Measurements from ENCODE around the gene SCRT2. TPM values are rescaled to one million over a fixed set of nuclear protein-coding genes. Genes with fewer than 3 reads are reported as not detected.

The SCRT2 gene
- total and polyA plus RNA-seq, 4 donors: not detected

- DNase-seq (peak; percentile 20 to 39 (median 28)), ATAC-seq (ENCODE audit: insufficient read depth, low FRiP score) (no peak)
- 12 to 38% methylated on average over 20 of the region's 20 CpGs for WGBS, 2 donors
- no peak overlapping the region for H3K9ac ChIP-seq (ENCODE audit: insufficient read depth in 1 of 2, low read length in 2 of 2)
- no peak overlapping the region for H3K4me3 ChIP-seq
- no peak overlapping the region for H3K27ac ChIP-seq (ENCODE audit: low read depth in 1 of 2, low read length in 1 of 2)
- peaks cover 6 to 15% (median 7%) of the 10 kb centered on the region in 3 donors for H3K27me3 ChIP-seq (ENCODE audit: control insufficient read depth in 3 of 3, insufficient read depth in 3 of 3, low read length in 2 of 3)
- no peak for TF ChIP-seq CTCF (IDR thresholded peaks at IDR 0.05; ENCODE audit: control extremely low read depth, extremely low read depth)
- H3K36me3 ChIP-seq (ENCODE audit: control insufficient read depth in 4 of 4, insufficient read depth in 4 of 4, low read length in 4 of 4): no peaks in the 10 kb centered on the region
- no peaks in the 10 kb centered on the region for H3K4me1 ChIP-seq (ENCODE audit: control insufficient read depth in 5 of 5, insufficient read depth in 5 of 5, low read length in 5 of 5)
- H3K9me3 ChIP-seq (ENCODE audit: control insufficient read depth in 4 of 4, insufficient read depth in 3 of 4, low read length in 3 of 4): peaks cover 0 to 22% (median 3%) of the 10 kb centered on the region in 4 donors
These were observed 33.8 kb upstream of the SCRT2 start for GRCh38 chr20:709423-709822.

- H3K27ac ChIP-seq (ENCODE audit: low read depth in 1 of 2, low read length in 1 of 2): no peak overlapping the region
- no peaks in the 10 kb centered on the region for H3K4me1 ChIP-seq (ENCODE audit: control insufficient read depth in 5 of 5, insufficient read depth in 5 of 5, low read length in 5 of 5)
- H3K4me3 ChIP-seq: no peak overlapping the region
- H3K36me3 ChIP-seq (ENCODE audit: control insufficient read depth in 4 of 4, insufficient read depth in 4 of 4, low read length in 4 of 4): no peaks in the 10 kb centered on the region
- H3K9me3 ChIP-seq (ENCODE audit: control insufficient read depth in 4 of 4, insufficient read depth in 3 of 4, low read length in 3 of 4): peaks cover 0 to 24% (median 3%) of the 10 kb centered on the region in 4 donors
- whole genome bisulfite sequencing, 2 donors: 78 to 79% methylated on average over 2 of the region's 2 CpGs
- no peak overlapping the region for H3K9ac ChIP-seq (ENCODE audit: insufficient read depth in 1 of 2, low read length in 2 of 2)
- ATAC-seq (ENCODE audit: insufficient read depth, low FRiP score): no peak
- no peak for TF ChIP-seq CTCF (IDR thresholded peaks at IDR 0.05; ENCODE audit: control extremely low read depth, extremely low read depth)
- peaks cover 6 to 15% (median 7%) of the 10 kb centered on the region in 3 donors for H3K27me3 ChIP-seq (ENCODE audit: control insufficient read depth in 3 of 3, insufficient read depth in 3 of 3, low read length in 2 of 3)
- DNase-seq: no peak
These were observed 33.4 kb upstream of the SCRT2 start for GRCh38 chr20:708956-709355.

GRCh38 chr20:707451-708110 lies 32.0 kb upstream of the SCRT2 start:
- peaks cover 0 to 22% (median 0%) of the 10 kb centered on the region in 4 donors for H3K9me3 ChIP-seq (ENCODE audit: control insufficient read depth in 4 of 4, insufficient read depth in 3 of 4, low read length in 3 of 4)
- no peak overlapping the region for H3K27ac ChIP-seq (ENCODE audit: low read depth in 1 of 2, low read length in 1 of 2)
- peaks cover 6 to 15% (median 7%) of the 10 kb centered on the region in 3 donors for H3K27me3 ChIP-seq (ENCODE audit: control insufficient read depth in 3 of 3, insufficient read depth in 3 of 3, low read length in 2 of 3)
- no peak for ATAC-seq (ENCODE audit: insufficient read depth, low FRiP score)
- H3K36me3 ChIP-seq (ENCODE audit: control insufficient read depth in 4 of 4, insufficient read depth in 4 of 4, low read length in 4 of 4): no peaks in the 10 kb centered on the region
- no peak overlapping the region for H3K4me3 ChIP-seq
- 88 to 90% methylated on average over 13 of the region's 13 CpGs for WGBS, 2 donors
- H3K4me1 ChIP-seq (ENCODE audit: control insufficient read depth in 5 of 5, insufficient read depth in 5 of 5, low read length in 5 of 5): no peaks in the 10 kb centered on the region
- no peak for TF ChIP-seq CTCF (IDR thresholded peaks at IDR 0.05; ENCODE audit: control extremely low read depth, extremely low read depth)
- no peak overlapping the region for H3K9ac ChIP-seq (ENCODE audit: insufficient read depth in 1 of 2, low read length in 2 of 2)
- no peak for DNase-seq

Data from lung (tissue), 12 donors.